Measurements from ENCODE around the gene ERCC6L.

DNA sequence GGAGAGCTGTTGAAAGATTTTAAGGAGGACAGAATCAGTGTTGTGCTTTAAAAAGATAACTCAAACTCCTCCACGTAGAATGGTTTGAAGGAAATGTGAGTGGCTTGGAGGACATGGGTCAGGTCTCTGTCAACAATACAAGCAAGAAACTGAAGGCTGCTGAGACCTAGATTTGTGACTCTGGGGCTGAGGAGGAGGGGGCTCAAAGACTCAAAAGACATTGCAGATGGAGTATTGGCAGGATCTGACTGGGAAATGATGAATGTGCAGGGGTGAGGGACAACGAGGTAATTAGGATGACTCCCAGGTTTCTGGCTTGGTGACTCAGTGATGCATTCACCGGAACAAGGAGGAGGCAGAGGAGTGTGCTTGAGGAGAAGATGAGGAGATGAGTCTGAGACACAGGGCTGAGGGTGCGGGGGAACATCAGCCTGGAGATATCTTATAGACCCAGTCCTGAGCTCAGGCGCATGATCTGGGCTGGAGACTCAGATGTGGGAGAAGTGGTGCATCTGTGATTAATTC, 41.6 kb upstream of the ERCC6L start:
- TF ChIP-seq, protein P1, sequence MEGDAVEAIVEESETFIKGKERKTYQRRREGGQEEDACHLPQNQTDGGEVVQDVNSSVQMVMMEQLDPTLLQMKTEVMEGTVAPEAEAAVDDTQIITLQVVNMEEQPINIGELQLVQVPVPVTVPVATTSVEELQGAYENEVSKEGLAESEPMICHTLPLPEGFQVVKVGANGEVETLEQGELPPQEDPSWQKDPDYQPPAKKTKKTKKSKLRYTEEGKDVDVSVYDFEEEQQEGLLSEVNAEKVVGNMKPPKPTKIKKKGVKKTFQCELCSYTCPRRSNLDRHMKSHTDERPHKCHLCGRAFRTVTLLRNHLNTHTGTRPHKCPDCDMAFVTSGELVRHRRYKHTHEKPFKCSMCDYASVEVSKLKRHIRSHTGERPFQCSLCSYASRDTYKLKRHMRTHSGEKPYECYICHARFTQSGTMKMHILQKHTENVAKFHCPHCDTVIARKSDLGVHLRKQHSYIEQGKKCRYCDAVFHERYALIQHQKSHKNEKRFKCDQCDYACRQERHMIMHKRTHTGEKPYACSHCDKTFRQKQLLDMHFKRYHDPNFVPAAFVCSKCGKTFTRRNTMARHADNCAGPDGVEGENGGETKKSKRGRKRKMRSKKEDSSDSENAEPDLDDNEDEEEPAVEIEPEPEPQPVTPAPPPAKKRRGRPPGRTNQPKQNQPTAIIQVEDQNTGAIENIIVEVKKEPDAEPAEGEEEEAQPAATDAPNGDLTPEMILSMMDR (IDR thresholded peaks at IDR 0.05), result no peak
- no peak for TF ChIP-seq POLR2A (IDR thresholded peaks at IDR 0.05)
